ENCODE measurements around the gene PGAM1. TPM values are rescaled to one million over a fixed set of nuclear protein-coding genes. Genes with fewer than 3 reads are reported as not detected.
"Not testable (repeated sequence)": the region's sequence is repeated elsewhere in the genome, so short reads cannot be mapped to it uniquely, and the experiment has no call there.

PGAM1 gene
- polyA plus RNA-seq, 3 donors, result 276 to 749 (median 498) TPM

DNA sequence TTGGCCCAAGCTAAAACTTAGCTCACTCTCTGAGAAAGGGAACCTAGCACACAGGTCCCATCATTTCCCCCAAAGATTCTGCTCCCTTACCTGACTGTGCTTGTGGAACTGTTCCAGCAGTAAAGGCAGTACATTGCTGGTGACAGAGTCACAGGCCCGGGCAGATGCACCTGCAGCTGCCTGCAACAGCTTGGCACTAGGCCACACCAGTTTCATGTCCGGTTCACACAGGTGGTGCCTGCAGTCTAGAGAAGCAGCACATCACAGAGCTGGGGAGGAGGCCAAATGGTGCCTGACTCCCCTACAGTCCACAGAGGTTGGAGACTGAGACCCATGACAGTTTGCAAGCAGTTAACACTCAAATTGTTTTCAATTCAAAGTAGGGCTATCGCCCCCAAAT, 42.2 kb downstream of the PGAM1 start:
- Mint-ChIP-seq H3K27ac (peak overlapping the region in 1 of 7 donors; percentile 43), H3K4me1 (no peaks in the 10 kb centered on the region), H3K9me3 (no peaks in the 10 kb centered on the region), H3K4me3 (no peak overlapping the region), H3K27me3 (ENCODE audit: low read depth in 3 of 3) (no peaks in the 10 kb centered on the region), H3K36me3 (peaks cover 68 to 96% of the 10 kb centered on the region in 2 donors)
- Histone ChIP-seq H3K36me3 (replicated peaks in 1 of 2; ENCODE audit: control insufficient read depth in 1 of 2, insufficient read depth in 2 of 2, low read length in 2 of 2) (peaks cover 78 to 99% of the 10 kb centered on the region in 2 donors), H3K79me2 (ENCODE audit: insufficient read depth, low read length) (no peaks in the 10 kb centered on the region), H3K4me1 (ENCODE audit: control insufficient read depth in 1 of 2, insufficient read depth in 2 of 2, low read length in 2 of 2) (no peaks in the 10 kb centered on the region), H4K20me1 (ENCODE audit: insufficient read depth, low read length) (no peaks in the 10 kb centered on the region), H3K9ac (ENCODE audit: insufficient read depth, low read length, poor library complexity, severe bottlenecking) (no peak overlapping the region), H2AFZ (ENCODE audit: insufficient read depth, low read depth, low read length, poor library complexity, severe bottlenecking) (no peak overlapping the region), H3K4me2 (replicated peaks; ENCODE audit: extremely low read depth, low read length, poor library complexity, severe bottlenecking) (no peak overlapping the region), H3K9me3 (replicated peaks in 1 of 2; ENCODE audit: control insufficient read depth in 1 of 2, insufficient read depth in 1 of 2, low read length in 2 of 2) (no peaks in the 10 kb centered on the region), H3K27me3 (ENCODE audit: control insufficient read depth in 2 of 2, insufficient read depth in 2 of 2, low read length in 2 of 2) (no peaks in the 10 kb centered on the region), H3K4me3 (replicated peaks in 1 of 3; ENCODE audit: low read depth in 2 of 3, low read length in 3 of 3) (no peak overlapping the region), H3K27ac (ENCODE audit: low read depth in 1 of 2, low read length in 2 of 2) (no peak overlapping the region)
- no CpG with 5 or more reads among the region's 3 CpGs for WGBS (ENCODE audit: insufficient coverage)
- intact Hi-C loops (cut with micrococcal nuclease), result loop anchor here in 1 of 2 donors (5.0 kb wide), 1 partner anchor 84 kb away; no protein-coding TSS in a partner anchor
- DNase-seq, result no peak
- TF ChIP-seq, protein P1, sequence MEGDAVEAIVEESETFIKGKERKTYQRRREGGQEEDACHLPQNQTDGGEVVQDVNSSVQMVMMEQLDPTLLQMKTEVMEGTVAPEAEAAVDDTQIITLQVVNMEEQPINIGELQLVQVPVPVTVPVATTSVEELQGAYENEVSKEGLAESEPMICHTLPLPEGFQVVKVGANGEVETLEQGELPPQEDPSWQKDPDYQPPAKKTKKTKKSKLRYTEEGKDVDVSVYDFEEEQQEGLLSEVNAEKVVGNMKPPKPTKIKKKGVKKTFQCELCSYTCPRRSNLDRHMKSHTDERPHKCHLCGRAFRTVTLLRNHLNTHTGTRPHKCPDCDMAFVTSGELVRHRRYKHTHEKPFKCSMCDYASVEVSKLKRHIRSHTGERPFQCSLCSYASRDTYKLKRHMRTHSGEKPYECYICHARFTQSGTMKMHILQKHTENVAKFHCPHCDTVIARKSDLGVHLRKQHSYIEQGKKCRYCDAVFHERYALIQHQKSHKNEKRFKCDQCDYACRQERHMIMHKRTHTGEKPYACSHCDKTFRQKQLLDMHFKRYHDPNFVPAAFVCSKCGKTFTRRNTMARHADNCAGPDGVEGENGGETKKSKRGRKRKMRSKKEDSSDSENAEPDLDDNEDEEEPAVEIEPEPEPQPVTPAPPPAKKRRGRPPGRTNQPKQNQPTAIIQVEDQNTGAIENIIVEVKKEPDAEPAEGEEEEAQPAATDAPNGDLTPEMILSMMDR (IDR thresholded peaks at IDR 0.05), result no peak

DNA sequence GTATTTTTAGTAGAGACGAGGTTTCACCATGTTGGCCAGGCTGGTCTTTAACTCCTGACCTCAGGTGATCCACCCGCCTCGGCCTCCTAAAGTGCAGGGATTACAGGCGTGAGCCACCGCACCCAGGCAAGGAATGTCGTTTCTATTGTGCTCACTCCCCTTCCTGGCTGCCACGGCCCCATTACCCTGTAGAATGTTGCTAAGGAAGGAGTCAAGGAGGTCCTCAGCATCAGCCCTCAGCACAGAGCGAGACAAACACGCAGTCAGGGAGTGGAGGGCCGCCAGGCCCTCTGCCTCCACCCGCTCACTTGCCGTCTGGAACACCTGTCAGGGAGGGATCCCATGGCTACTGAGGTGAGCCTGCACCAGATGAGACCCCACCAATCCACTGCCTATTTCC, 42.8 kb downstream of the PGAM1 start:
- not testable (repeated sequence) for H3K9me3 Mint-ChIP-seq; H3K9ac ChIP-seq (ENCODE audit: insufficient read depth, low read length, poor library complexity, severe bottlenecking); H3K4me3 ChIP-seq (replicated peaks in 1 of 3; ENCODE audit: low read depth in 2 of 3, low read length in 3 of 3); H3K27ac ChIP-seq (ENCODE audit: low read depth in 1 of 2, low read length in 2 of 2); H3K4me3 Mint-ChIP-seq; H2AFZ ChIP-seq (ENCODE audit: insufficient read depth, low read depth, low read length, poor library complexity, severe bottlenecking); DNase-seq; H3K4me2 ChIP-seq (replicated peaks; ENCODE audit: extremely low read depth, low read length, poor library complexity, severe bottlenecking); H3K27me3 ChIP-seq (ENCODE audit: control insufficient read depth in 2 of 2, insufficient read depth in 2 of 2, low read length in 2 of 2); H3K4me1 ChIP-seq (ENCODE audit: control insufficient read depth in 1 of 2, insufficient read depth in 2 of 2, low read length in 2 of 2); H3K4me1 Mint-ChIP-seq; H3K79me2 ChIP-seq (ENCODE audit: insufficient read depth, low read length); H4K20me1 ChIP-seq (ENCODE audit: insufficient read depth, low read length); H3K9me3 ChIP-seq (replicated peaks in 1 of 2; ENCODE audit: control insufficient read depth in 1 of 2, insufficient read depth in 1 of 2, low read length in 2 of 2); H3K27me3 Mint-ChIP-seq (ENCODE audit: low read depth in 3 of 3)
- intact Hi-C loops (cut with micrococcal nuclease), result loop anchor here in 1 of 2 donors (5.0 kb wide), 1 partner anchor 84 kb away; no protein-coding TSS in a partner anchor
- peak overlapping the region in 3 of 7 donors; percentile 26 to 41 (median 40) for H3K27ac Mint-ChIP-seq
- 98% methylated on average over 6 of the region's 12 CpGs for WGBS (ENCODE audit: insufficient coverage)
- peaks cover 70 to 96% of the 10 kb centered on the region in 2 donors for H3K36me3 Mint-ChIP-seq
- H3K36me3 ChIP-seq (replicated peaks in 1 of 2; ENCODE audit: control insufficient read depth in 1 of 2, insufficient read depth in 2 of 2, low read length in 2 of 2), result peaks cover 80 to 99% of the 10 kb centered on the region in 2 donors
